H4 (cell line): ENCODE data around the gene NHLRC2. TPM values are rescaled to one million over a fixed set of nuclear protein-coding genes. Genes with fewer than 3 reads are reported as not detected.
"Not testable (repeated sequence)": the region's sequence is repeated elsewhere in the genome, so short reads cannot be mapped to it uniquely, and the experiment has no call there.

Experiments
- DNase-seq: peaks from one replicate; pipeline ENCODE4 v3.0.0-alpha.2; 2015; ENCODE audit warnings: low spot score
- total RNA-seq: library from RNA; depleted of rRNA; stranded (reverse); fragments of >200 nt; shearing (Covaris generic); gene quantifications from 2 replicates; pipeline ENCODE4 v1.2.3, GENCODE V29; 2014

NHLRC2 gene
- total RNA-seq, 1 experiment from 2014 or later, result 10.2 TPM

- no peak for DNase-seq
These were observed 84.9 kb downstream of the NHLRC2 start for GRCh38 chr10:113939212-113939860.

- no peak for DNase-seq
These were observed 86.7 kb downstream of the NHLRC2 start for GRCh38 chr10:113941140-113941539.

GRCh38 chr10:113943196-113943595, 88.7 kb downstream of the NHLRC2 start:
- not testable (repeated sequence) for DNase-seq

GRCh38 chr10:113945075-113945686, 90.7 kb downstream of the NHLRC2 start:
- DNase-seq, result peak; percentile 47

- DNase-seq, result no peak
These were observed 91.2 kb downstream of the NHLRC2 start for GRCh38 chr10:113945687-113946085.

- DNase-seq, result peak; percentile 29
These were observed 93.0 kb downstream of the NHLRC2 start for GRCh38 chr10:113947184-113948041.

GRCh38 chr10:113948048-113948447, 93.6 kb downstream of the NHLRC2 start:
- no peak for DNase-seq

GRCh38 chr10:113950268-113950667, 95.8 kb downstream of the NHLRC2 start:
- no peak for DNase-seq

GRCh38 chr10:113953505-113954272, 99.2 kb downstream of the NHLRC2 start:
- no peak for DNase-seq

GRCh38 chr10:113954409-113954808, 99.9 kb downstream of the NHLRC2 start:
- no peak for DNase-seq

- DNase-seq, result peak; percentile 34
These were observed 102.6 kb downstream of the NHLRC2 start for GRCh38 chr10:113957013-113957412.

GRCh38 chr10:113958631-113959382, 104.3 kb downstream of the NHLRC2 start:
- DNase-seq, result peak; percentile 89

GRCh38 chr10:113959383-113959760, 104.9 kb downstream of the NHLRC2 start:
- no peak for DNase-seq

GRCh38 chr10:113960617-113961181, 106.2 kb downstream of the NHLRC2 start:
- no peak for DNase-seq

- no peak for DNase-seq
These were observed 106.9 kb downstream of the NHLRC2 start for GRCh38 chr10:113961182-113962031.

- DNase-seq, result no peak
These were observed 110.6 kb downstream of the NHLRC2 start for GRCh38 chr10:113965077-113965476.

GRCh38 chr10:113965683-113966082, 111.2 kb downstream of the NHLRC2 start:
- no peak for DNase-seq
